ENCODE measurements around the gene DCX.

Gene DCX

GRCh38 chrX:111302284-111302683 is 109.7 kb downstream of the DCX start:
- no peak for DNase-seq

GRCh38 chrX:111288841-111289240 is 123.2 kb downstream of the DCX start:
- no peak for DNase-seq

DNA sequence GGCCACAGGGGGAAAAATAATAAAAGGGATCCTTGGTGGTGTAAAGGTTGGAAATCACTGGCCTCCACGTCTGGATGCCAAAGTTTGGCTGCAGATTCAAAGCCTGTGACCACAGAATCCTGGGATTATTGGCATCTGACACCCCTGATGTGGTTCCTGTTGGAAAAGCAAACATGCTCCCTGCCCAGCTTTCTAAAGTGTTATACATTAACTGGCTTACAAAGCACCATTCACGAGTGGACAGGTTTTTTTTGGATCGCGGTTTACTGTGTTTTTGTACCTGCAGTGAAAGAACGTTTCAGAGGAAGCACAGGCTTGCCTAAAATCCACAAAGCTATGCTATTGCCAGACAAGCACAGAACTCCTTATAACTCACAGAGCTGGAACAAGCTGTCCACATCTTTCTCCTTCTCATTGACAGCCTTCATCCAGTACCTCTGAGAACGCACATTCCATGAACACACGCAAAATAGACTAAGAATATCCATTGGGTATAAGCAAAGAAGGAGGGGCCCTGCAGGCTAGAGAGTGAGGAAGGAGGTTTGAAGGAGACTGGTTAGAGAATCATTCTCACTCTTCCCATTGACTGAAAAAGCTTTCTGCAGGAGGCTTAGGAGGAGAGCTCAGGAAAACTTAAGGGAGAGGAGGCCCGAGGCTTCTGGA is 127.2 kb downstream of the DCX start:
- DNase-seq = no peak

DNA sequence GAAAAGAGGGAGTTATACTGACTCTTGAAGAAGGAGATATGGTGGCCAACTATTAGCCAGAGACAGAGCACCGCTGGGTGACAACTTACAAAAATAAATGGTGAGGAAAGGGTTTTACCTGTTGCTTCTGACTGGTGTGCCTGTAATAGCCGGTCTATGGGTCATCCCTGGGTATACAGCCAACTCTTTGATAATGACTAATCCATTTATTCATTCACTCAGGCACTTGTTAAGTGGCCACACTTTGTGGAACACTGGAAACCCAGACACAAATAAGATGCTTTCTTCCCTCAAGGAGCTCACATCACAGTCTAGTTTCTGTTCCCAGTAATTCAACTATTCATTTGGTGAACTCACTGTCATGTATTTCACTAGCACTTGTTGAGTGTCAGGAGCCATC is 128.5 kb downstream of the DCX start:
- DNase-seq = no peak

DNA sequence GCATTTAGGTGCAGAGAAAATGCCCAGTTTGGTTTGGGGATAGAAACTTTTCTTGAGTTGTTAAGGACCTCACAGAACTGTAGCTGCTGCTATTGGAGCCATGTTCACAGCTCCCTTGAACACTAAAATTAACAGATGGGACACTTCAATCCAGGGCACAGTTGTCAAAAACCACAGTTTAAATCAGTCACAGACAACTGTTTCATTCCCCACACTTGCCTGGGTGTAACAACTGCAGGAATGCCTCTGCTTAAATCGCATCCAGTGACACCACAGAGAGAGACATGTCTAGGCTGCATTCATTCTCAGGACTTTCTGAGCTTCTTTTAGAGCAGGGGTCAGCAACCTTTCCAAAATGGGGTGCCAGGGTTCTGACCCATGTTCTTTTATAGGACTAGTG is 129.0 kb downstream of the DCX start:
- no peak for DNase-seq

DNA sequence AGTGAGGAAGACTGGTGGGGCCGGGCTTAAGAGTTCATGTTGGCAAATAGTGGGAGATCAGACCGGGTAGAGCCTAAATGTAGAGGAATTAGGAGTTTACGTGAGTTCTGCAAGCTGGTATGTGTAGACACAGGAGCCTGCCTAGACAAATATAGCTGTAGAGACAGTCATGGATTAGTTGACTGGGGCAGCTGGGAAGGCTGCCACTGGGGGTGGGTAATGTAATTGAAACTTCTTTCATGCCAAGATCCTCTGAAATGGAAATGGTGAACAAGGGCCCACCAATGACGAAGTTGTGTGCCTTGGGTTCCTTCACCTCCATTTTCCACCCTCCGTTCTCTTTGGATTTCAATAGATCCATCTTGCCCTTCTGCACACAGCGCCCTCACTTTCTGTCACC is 129.9 kb downstream of the DCX start:
- no peak for DNase-seq

GRCh38 chrX:111270339-111270738 is 141.7 kb downstream of the DCX start, which contains the start of gene CAPN6:
CAPN6 (minus strand) TSS chrX:111270483; CDS start chrX:111263936, 6,547 bp downstream.
- no peak for DNase-seq

- no peak for DNase-seq
These were observed 143.5 kb downstream of the DCX start for GRCh38 chrX:111268506-111268905.

- no peak for DNase-seq
These were observed 146.5 kb downstream of the DCX start for GRCh38 chrX:111265486-111265885.

DNA sequence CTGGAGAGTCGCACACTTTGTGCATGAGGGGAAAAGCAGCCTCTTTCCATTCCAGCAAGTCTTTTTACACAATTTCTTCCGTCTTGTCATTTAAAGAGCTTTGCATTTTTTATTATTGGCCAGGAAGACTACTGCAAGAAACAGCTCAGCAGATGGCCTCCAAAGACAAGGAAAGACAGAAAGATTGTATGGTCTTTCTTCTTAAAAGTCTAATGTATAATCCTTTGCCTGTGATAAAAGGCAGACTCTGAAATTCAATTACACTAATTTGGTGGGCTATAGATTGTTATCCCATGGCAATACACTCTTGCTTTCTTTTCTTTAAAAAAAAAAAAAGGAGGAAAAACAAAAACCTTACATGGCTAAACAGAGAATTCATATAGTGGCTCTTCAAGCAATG is 147.6 kb downstream of the DCX start:
- DNase-seq = no peak

- DNase-seq = no peak
These were observed 149.9 kb downstream of the DCX start for GRCh38 chrX:111262086-111262485.

DNA sequence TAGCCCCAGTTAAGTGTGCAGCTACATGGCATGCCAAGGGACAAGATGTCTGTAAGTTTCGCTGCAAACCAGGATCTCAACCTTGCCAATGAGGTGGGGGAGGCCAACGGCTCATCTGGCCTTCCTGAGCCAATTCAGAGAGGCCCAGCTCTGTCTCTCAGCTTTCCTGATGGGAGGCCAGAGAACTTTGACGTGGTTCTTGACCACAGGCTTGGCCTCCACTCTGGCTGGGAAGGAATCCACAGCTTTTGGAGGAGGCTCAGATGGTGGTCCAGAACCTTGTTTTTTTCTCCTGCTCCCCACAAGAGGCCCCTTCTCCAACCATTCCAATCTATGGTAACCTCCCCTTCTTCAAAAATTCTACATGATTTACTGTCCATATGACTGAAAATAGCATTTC is 151.5 kb downstream of the DCX start:
- DNase-seq = no peak

DNA sequence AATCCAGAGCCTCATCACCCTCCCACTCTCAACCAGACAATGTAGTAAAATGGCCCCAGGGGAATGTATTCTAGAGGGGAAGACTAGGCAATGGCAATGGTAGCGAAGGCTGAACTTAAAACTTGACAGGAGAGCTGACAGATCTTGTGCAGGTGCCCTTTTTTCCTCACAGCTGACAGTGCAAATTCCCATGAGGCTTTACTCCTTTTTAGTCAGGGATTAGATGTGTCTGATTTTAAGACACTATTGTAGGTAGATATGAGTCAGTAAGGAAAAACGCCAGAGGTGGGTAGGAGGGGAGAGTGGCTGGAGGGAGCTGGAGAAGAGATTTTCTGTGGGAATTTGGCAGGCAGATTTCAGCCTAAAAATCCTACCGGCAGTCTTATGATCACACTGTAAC is 152.4 kb downstream of the DCX start:
- no peak for DNase-seq

- no peak for DNase-seq
These were observed 154.3 kb downstream of the DCX start for GRCh38 chrX:111257733-111258132.

GRCh38 chrX:111254896-111255693 is 156.9 kb downstream of the DCX start:
- DNase-seq = no peak

- no peak for DNase-seq
These were observed 167.7 kb downstream of the DCX start for GRCh38 chrX:111244235-111244750.

Measured in NCI-H1048 (cell line).